GM12874 (cell line): Measurements from ENCODE around the gene CSAG1.
"Not testable (repeated sequence)": the region's sequence is repeated elsewhere in the genome, so short reads cannot be mapped to it uniquely, and the experiment has no call there.

ENCODE experiments used
- TF ChIP-seq, protein P1 (sequence below): IDR thresholded peaks from 2 replicates; pipeline ENCODE4 v1.5.1; 2011; ENCODE audit warnings: low read depth, mild to moderate bottlenecking, control low read depth, low read length, moderate library complexity; ENCODE audit not compliant: insufficient read depth

Gene CSAG1

GRCh38 chrX:152735101-152735500 is 1.6 kb upstream of the CSAG1 start:
- TF ChIP-seq, protein P1, sequence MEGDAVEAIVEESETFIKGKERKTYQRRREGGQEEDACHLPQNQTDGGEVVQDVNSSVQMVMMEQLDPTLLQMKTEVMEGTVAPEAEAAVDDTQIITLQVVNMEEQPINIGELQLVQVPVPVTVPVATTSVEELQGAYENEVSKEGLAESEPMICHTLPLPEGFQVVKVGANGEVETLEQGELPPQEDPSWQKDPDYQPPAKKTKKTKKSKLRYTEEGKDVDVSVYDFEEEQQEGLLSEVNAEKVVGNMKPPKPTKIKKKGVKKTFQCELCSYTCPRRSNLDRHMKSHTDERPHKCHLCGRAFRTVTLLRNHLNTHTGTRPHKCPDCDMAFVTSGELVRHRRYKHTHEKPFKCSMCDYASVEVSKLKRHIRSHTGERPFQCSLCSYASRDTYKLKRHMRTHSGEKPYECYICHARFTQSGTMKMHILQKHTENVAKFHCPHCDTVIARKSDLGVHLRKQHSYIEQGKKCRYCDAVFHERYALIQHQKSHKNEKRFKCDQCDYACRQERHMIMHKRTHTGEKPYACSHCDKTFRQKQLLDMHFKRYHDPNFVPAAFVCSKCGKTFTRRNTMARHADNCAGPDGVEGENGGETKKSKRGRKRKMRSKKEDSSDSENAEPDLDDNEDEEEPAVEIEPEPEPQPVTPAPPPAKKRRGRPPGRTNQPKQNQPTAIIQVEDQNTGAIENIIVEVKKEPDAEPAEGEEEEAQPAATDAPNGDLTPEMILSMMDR: no peak

GRCh38 chrX:152725409-152725808 is 8.1 kb downstream of the CSAG1 start:
- TF ChIP-seq, protein P1: no peak

- TF ChIP-seq, protein P1: not testable (repeated sequence)
These were observed 19.4 kb downstream of the CSAG1 start, which contains the start of gene MAGEA2B for GRCh38 chrX:152713815-152714787. Gene MAGEA2B, plus strand, starts transcription at chrX:152714628. Its CDS starts 2,479 bp downstream, at chrX:152717107.

DNA sequence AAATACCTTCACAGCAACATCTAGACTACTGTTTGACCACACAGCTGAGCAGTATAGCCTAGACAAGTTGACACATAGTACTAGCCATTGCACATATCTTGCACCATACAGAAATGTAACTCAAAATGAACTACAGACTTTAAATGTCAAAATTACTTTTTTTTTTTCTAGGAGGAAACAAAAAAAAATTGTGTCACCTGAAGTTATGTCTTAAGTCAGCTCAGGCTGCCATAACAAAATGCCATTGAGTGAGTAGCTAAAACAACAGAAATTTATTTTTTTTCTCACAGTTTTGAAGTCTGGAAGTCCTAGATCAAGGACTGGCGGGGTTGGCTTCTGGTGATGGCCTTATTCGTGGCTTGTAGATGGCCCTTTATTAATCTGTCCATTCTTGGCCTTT is 24.3 kb downstream of the CSAG1 start, which contains the start of gene CSAG2:
CSAG2 (minus strand) TSS at position 101 of the 400 bp plus-strand sequence. CDS start 161 bp downstream, outside the sequence.
- TF ChIP-seq, protein P1: not testable (repeated sequence)

- TF ChIP-seq, protein P1: not testable (repeated sequence)
These were observed 35.3 kb downstream of the CSAG1 start, which contains the start of gene MAGEA3 for GRCh38 chrX:152697952-152698931. Gene MAGEA3, plus strand, starts transcription at chrX:152698794. Its CDS starts 2,039 bp downstream, at chrX:152700833.
